GM15510 (cell line): Measurements from ENCODE around the gene NDUFB3.

Experiments
- POLR2A ChIP-seq: IDR thresholded peaks from 3 replicates; pipeline ENCODE4 v1.6.1; 2011; ENCODE audit warnings: borderline replicate concordance; ENCODE audit not compliant: insufficient read length; ENCODE audit errors: extremely low read depth

NDUFB3 gene

DNA sequence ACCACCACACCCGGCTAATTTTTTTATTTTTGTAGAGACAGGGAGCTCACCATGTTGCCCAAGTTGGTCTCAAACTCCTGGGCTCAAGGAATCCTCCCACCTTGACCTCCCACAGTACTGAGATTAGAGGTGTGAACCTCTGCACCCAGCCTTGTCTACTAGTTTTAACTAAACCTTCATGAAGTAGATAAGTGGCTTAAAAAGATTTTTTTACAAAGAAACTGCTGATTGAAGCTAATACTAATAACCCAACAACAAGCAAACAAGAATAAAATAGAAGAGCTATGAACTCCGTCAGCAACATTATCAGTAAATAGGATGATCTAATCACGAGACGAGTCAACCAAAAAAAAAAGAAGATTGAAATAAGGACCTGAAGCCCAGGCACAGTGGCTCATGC lies 18.8 kb downstream of the NDUFB3 start:
- TF ChIP-seq POLR2A: no peak

- TF ChIP-seq POLR2A: no peak
Observed at GRCh38 chr2:201093573-201093972, 21.8 kb downstream of the NDUFB3 start.

GRCh38 chr2:201100497-201100896 lies 28.7 kb downstream of the NDUFB3 start:
- TF ChIP-seq POLR2A: no peak

DNA sequence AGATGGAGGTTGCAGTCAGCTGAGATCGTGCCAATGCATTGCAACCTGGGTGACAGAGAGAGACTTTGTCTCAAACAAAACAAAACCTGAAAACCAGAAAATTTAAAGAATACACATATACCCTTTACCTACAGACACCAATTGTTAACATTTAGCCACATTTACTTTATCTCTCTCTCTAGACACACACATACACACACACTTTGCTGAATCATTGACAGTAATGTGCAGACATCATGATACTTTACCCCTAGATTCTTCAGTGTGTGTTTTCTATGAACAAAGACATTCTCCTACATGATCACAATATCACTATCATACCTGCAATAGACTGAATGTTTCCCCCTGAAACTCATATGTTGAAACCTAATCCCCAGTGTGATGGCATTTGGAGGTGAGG lies 34.0 kb downstream of the NDUFB3 start:
- no peak for TF ChIP-seq POLR2A

DNA sequence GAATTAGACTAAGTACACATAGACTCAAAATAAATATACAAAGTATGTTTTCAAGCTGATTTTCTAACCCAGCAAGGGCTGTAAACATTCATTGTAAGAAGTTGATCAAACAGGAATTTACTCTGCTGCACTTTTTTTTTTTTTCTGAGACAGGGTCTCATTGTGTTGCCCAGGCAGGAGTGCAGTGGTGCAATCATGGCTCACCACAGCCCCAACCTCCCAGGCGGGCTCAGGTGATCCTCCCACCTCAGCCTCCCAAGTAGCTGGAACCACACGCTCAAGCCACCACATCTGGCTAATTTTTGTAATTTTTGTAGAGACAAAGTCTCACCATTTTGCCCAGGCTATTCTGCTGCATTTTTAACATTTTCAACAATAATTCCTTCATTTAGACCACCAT lies 35.8 kb downstream of the NDUFB3 start:
- TF ChIP-seq POLR2A: no peak

- no peak for TF ChIP-seq POLR2A
Observed at GRCh38 chr2:201108341-201108740, 36.5 kb downstream of the NDUFB3 start.

DNA sequence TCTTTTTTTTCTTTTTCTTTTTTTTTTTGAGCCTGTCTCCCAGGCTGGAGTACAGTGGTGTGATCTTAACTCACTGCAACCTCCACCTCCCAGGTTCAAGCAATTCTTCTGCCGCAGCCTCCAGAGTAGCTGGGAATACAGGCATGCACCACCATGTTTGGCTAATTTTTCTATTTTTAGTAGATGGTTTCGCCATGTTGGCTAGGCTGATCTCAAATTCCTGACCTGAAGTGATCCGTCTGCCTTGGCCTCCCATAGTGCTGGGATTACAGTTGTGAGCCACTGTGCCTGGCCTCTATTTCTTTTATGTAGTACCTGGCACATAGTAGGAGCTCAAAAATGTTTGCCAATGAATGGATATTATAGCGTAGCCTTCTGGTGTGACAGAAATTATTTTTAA lies 37.4 kb downstream of the NDUFB3 start:
- no peak for TF ChIP-seq POLR2A

DNA sequence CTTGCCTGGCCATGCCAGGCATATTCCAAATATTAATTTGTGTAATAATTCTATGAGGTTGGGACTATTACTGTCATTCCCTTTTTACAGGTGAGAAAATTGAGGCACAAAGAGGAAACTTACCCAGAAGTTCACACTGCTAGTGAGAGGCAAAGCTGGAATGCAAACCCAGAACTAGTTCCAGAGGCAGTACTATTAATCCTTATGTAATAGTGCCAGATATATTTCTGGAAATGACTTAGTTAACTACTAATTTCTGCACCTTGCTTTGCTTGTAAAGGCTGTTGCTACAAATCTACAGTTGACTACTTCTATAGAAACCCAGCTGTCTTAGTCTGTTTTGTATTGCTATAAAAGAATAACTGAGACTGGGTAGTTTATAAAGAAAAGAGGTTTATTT lies 38.8 kb downstream of the NDUFB3 start:
- no peak for TF ChIP-seq POLR2A

DNA sequence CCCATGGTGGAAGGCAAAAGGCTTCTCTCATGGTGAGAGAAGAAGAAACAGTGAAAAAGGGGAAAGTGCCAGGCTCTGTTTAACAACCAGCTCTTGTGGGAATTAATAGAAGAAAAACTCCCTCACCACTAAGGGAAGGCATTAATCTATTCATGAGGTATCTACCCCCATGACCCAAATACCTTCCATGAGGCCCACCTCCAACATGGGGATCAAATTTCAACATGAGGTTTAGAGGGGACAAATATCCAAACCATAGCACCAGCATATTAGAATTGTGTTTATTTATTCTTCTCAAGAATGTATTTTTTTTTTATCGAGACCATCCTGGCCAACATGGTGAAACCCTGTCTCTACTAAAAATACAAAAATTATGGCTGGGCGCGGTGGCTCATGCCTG lies 39.3 kb downstream of the NDUFB3 start:
- TF ChIP-seq POLR2A: no peak

DNA sequence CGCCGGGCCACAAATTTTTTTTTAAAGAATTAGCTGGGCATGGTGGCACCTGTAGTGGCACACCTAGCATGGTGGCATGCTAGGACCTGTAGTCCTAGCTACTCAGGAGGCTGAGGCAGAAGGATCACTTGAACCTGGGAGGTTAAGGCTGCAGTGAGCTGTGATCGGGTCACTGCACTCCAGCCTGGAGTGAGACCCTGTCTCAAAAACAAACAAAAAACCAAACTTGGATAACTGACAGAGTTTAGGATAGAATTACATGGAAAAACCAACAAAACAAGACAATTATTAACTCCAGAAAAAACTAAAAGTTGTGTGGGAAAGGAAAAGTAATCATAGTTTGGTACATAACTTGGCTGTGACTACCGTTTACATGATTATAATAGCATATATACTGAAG lies 42.5 kb downstream of the NDUFB3 start:
- no peak for TF ChIP-seq POLR2A

DNA sequence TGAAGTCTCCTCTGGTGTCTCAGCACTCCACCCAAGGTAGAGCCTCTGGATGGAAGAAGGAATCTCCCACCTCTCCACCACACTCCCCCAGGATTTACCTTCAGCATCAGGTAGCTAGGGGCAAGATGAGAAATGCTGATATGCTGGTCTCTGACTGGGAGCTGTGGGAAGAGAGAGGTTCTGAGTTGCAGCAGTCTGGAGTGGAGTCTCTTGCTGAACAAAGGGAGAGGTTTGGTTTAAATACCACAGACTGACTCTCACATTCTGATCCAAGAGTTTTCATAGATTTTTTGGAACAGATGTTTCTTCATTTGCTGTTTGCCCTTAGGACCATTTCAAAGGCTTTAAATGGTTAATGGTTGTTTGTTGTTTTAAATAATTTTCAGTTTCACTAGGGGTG lies 43.0 kb downstream of the NDUFB3 start:
- TF ChIP-seq POLR2A: no peak

DNA sequence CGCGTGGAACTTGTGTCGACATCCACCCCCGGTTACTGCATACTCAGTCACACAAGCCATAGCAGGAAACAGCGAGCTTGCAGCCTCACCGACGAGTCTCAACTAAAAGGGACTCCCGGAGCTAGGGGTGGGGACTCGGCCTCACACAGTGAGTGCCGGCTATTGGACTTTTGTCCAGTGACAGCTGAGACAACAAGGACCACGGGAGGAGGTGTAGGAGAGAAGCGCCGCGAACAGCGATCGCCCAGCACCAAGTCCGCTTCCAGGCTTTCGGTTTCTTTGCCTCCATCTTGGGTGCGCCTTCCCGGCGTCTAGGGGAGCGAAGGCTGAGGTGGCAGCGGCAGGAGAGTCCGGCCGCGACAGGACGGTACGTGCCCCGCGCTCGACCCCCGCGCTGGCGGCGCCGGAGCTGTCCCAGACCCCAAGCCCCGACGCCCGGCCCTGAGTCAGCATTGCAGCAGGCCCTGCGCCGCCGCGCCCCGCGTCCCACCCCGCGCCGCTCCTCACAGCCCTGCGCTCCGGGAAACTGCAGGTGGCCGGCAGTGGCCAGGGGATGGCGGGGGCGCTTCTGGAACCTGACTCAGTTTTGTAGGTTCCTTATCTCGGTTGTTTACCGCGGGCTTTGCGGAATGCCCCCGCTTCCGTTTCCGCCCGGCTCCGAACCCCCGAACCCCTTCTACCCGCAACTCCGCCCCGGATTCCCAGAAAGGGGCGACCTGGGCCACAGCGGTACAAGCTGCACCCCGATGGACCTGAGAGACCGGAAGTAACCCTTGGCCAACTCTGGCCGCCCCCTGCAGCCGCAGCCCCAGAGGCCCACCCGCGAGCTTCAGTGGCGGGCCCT lies 44.5 kb downstream of the NDUFB3 start, which contains the start of gene CFLAR:
CFLAR (plus strand) TSS at position 50 of the 844 bp plus-strand sequence. CDS start 13,702 bp downstream, outside the sequence.
- TF ChIP-seq POLR2A: peak; percentile 93

GRCh38 chr2:201116959-201117734 lies 45.3 kb downstream of the NDUFB3 start:
- TF ChIP-seq POLR2A: no peak

- TF ChIP-seq POLR2A: no peak
Observed at GRCh38 chr2:201118121-201118960, 46.5 kb downstream of the NDUFB3 start.
